SK-N-SH (cell line): Measurements from ENCODE around the gene LSM10.

Source experiments
- CTCF ChIP-seq: fragments of 200-600 bp; sonication (generic); IDR thresholded peaks from 2 replicates; pipeline ENCODE4 v1.6.1; 2017; ENCODE audit warnings: antibody characterized with exemption, mild to moderate bottlenecking, moderate library complexity
- EZH2phosphoT487 ChIP-seq: fragments of 200-600 bp; sonication (generic); IDR thresholded peaks from 2 replicates; pipeline ENCODE4 v1.6.1; 2017; ENCODE audit warnings: low read depth, mixed run types, mild to moderate bottlenecking, antibody characterized with exemption, moderate library complexity, borderline replicate concordance
- MAX ChIP-seq: IDR thresholded peaks from 2 replicates; pipeline ENCODE4 v1.4.0; 2012; ENCODE audit warnings: low read depth
- ZBTB33 ChIP-seq: IDR thresholded peaks from 2 replicates; pipeline ENCODE4 v1.4.0; 2012; ENCODE audit warnings: low read depth, borderline replicate concordance

GRCh38 chr1:36349241-36349671, 48.5 kb downstream of the LSM10 start:
- no peak for TF ChIP-seq ZBTB33
- TF ChIP-seq CTCF: no peak
- no peak for TF ChIP-seq MAX
- no peak for TF ChIP-seq EZH2phosphoT487
